NCI-H187 (cell line): Measurements from ENCODE around the gene PGK1.
"Not testable (repeated sequence)": the region's sequence is repeated elsewhere in the genome, so short reads cannot be mapped to it uniquely, and the experiment has no call there.

Experiments used
- DNase-seq, 2 experiments: peaks; one replicate each; lab custom pipeline; 2025; lab: John Stamatoyannopoulos, UW

Gene PGK1

GRCh38 chrX:78116365-78116764 lies 12.3 kb downstream of the PGK1 start:
- no peak for DNase-seq

GRCh38 chrX:78116766-78117165 lies 12.7 kb downstream of the PGK1 start:
- no peak for DNase-seq

- no peak for DNase-seq
Measured at GRCh38 chrX:78118628-78119027, 14.6 kb downstream of the PGK1 start.

GRCh38 chrX:78119521-78120227 lies 15.6 kb downstream of the PGK1 start:
- DNase-seq = no peak

GRCh38 chrX:78123190-78123589 lies 19.1 kb downstream of the PGK1 start:
- no peak for DNase-seq

GRCh38 chrX:78124307-78124706 lies 20.3 kb downstream of the PGK1 start:
- DNase-seq = no peak

- DNase-seq = no peak
Measured at GRCh38 chrX:78125148-78125547, 21.1 kb downstream of the PGK1 start.

- not testable (repeated sequence) for DNase-seq
Measured at GRCh38 chrX:78125781-78126180, 21.7 kb downstream of the PGK1 start.

- no peak for DNase-seq
Measured at GRCh38 chrX:78129714-78130113, 25.7 kb downstream of the PGK1 start.

- DNase-seq = no peak
Measured at GRCh38 chrX:78130396-78130795, 26.3 kb downstream of the PGK1 start.

GRCh38 chrX:78131117-78131516 lies 27.1 kb downstream of the PGK1 start:
- no peak for DNase-seq

- no peak for DNase-seq
Measured at GRCh38 chrX:78133238-78133960, 29.4 kb downstream of the PGK1 start.

GRCh38 chrX:78139160-78140123 lies 35.4 kb downstream of the PGK1 start, which contains the start of gene TAF9B:
TAF9B (minus strand) TSS chrX:78139650; CDS start chrX:78139611, 39 bp downstream.
- DNase-seq = peak; percentile 64 to 65

- DNase-seq = no peak
Measured at GRCh38 chrX:78140206-78140605, 36.2 kb downstream of the PGK1 start.

GRCh38 chrX:78147002-78147540 lies 43.0 kb downstream of the PGK1 start:
- not testable (repeated sequence) for DNase-seq

- not testable (repeated sequence) for DNase-seq
Measured at GRCh38 chrX:78157373-78157772, 53.3 kb downstream of the PGK1 start.

- not testable (repeated sequence) for DNase-seq
Measured at GRCh38 chrX:78157846-78158245, 53.8 kb downstream of the PGK1 start.

- not testable (repeated sequence) for DNase-seq
Measured at GRCh38 chrX:78160711-78161110, 56.7 kb downstream of the PGK1 start.

- not testable (repeated sequence) for DNase-seq
Measured at GRCh38 chrX:78163175-78163574, 59.1 kb downstream of the PGK1 start.

- no peak for DNase-seq
Measured at GRCh38 chrX:78165425-78165824, 61.4 kb downstream of the PGK1 start.

GRCh38 chrX:78168065-78168464 lies 64.0 kb downstream of the PGK1 start:
- no peak for DNase-seq
